Anterior cingulate cortex (tissue), 58 donors: ENCODE data around the gene GAB4.
"Not testable (repeated sequence)": the region's sequence is repeated elsewhere in the genome, so short reads cannot be mapped to it uniquely, and the experiment has no call there.

Experiments
- DNase-seq, 58 donors: peaks; one replicate each; lab custom pipeline; 2025; lab: John Stamatoyannopoulos, UW

GAB4 gene, protein sequence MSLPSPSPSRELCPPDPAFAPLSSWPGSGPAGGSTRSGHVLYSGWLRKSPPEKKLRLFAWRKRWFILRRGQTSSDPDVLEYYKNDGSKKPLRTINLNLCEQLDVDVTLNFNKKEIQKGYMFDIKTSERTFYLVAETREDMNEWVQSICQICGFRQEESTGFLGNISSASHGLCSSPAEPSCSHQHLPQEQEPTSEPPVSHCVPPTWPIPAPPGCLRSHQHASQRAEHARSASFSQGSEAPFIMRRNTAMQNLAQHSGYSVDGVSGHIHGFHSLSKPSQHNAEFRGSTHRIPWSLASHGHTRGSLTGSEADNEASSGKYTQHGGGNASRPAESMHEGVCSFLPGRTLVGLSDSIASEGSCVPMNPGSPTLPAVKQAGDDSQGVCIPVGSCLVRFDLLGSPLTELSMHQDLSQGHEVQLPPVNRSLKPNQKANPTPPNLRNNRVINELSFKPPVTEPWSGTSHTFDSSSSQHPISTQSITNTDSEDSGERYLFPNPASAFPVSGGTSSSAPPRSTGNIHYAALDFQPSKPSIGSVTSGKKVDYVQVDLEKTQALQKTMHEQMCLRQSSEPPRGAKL

GRCh38 chr22:17007852-17008731 lies at the start of gene GAB4:
TSS of gene GAB4 (minus strand) at chr22:17008222. CDS start at chr22:17008114, 108 bp downstream.
- no peak for DNase-seq

- DNase-seq = no peak
Measured at GRCh38 chr22:17056807-17057206, 48.8 kb upstream of the GAB4 start.

DNA sequence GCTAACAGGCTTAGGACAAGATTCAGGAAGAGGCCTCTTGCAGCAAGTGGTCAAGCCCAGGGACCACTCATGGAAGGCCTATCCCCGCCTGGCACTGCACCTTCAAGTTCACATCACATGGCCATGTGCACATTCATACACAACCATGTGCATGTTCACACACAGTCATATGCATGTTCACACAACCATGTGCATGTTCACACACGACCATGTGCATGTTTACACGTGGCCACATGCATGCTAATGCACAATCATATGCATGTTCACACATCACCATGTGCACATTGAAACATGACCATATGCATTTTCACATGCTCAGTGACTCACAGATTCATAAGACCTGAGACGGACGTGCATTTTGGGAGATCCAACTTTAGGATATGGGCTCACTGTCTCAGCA lies 48.0 kb upstream of the GAB4 start:
- no peak for DNase-seq

GRCh38 chr22:17047656-17048055 lies 39.6 kb upstream of the GAB4 start:
- DNase-seq = no peak

- DNase-seq = no peak
Measured at GRCh38 chr22:17046566-17047348, 38.7 kb upstream of the GAB4 start.

- DNase-seq = no peak
Measured at GRCh38 chr22:17043521-17043920, 35.5 kb upstream of the GAB4 start.

DNA sequence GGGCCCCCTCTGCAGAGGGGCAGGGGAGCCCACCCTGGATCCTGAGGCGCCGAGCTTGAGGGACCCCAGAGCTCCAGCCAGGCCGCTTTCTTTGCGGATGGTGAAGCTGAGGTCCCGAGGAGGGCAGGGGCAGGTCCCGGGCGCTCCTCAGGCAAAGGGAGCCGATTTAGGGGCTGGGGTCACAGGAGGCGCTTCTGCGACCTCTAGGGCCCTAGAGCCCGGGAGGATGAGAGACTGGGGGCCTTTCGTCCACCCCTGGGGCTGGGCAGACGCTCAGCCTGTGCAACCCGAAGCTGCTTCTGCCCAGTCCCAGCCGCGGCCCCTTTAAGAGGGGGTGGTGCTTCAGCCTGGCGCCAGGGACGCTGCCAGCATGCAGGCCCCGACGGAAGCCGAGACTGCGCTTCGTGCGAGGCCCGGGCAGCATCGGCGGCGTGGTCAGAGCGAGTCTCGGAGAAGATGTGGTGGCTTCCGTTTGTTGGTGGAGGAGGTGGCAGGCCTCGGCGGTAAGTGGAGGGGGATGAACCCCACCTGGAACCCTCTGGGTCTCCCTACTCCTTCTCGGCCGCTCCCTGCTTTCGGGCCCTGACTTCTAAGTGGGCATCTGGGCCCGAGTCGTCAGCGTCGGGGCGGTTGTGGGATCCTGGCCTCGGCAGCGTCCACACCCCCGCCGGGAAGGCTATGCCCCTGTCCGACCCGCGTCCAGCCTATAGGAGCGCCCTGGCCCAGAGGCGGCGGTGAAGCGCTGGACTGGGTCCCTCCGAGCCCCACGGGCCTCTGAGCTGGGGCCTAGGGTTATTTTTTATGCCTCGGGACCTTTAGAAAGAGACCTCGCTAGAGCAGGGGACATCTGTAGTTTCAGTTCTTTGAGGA lies 29.1 kb upstream of the GAB4 start:
- DNase-seq = peak in 11 of 58 donors; percentile 1 to 46 (median 21)

DNA sequence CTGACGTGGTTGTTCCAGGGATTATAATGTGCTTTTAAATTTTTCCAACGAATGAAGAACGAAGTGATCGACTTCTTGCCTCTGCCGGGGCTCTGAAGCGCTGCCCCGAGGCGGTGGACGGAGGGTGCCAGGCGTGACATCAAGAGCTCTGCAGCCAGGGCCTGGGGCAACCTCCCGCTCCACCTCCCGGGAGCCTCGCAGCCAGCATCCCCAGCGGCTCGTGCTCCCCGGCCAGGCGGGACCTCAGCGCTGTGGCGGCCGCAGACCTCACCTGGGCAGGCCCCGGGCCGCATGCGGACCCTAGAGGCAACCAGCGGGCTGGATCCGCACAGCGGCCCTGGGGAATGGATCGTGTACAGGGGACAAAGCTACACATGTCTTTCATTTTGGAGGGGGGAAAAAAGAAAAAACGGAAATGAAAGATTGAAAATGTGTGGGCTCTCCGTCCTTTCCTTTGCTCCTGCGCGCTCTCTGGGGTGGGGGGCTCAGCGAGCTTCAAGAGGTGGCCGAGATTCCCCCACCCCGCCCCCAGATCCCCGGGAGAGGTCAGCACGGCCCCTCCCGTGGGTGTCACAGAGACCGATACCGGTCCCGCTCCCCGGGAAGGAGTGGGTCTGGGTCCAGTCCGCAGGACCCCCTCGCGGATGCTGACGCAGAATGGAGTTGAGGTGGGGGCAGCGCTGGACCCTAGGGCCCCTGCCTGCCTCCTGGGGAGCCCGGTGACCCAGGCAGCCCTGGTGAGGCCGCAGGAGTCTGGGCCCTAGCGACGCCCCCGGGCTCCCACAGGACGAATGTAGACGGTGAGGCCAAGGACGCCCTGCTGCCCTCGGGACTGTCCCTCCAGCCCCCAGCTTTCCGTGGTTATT lies 28.2 kb upstream of the GAB4 start:
- DNase-seq = peak in 31 of 58 donors; percentile 11 to 63 (median 30)

DNA sequence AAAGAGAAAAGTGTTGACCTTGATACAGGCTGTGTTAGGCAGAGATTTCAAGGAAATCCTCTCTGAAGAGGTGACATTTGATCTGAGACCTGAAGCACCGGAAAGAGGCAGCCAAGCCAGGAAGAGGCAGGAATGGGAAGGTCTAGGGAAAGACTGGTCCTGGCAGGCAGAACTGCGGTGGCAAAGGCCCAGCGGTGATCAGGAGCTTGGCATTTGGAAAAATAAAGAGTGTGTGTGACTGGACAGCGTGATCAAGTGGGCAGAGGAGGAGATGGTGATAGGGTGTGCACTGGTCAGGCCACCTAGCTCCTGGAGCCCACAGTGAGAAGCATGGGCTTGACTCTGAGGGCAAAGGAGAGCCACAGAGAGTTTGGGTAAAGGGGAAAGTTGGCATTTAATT lies 27.2 kb upstream of the GAB4 start:
- peak in 9 of 58 donors; percentile 2 to 27 (median 15) for DNase-seq

DNA sequence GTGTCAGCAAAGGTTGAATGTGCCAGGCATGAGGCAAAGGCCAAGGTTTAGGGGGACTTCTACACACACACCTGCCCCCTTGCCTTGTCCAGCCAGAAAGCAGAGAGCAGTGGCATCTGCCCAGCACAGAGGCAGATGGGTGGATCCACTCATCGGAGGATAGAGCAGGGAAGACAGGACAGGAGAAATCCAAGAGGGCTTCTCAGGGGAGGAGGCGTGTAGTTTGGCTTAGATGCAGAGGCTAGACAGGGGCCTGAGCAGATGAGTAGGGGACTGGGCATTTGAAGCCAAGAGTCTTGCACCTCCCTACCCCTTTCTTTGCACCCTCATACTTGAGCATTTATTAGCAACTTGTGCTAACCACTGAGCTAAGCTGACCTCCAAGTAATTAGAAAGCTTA lies 26.5 kb upstream of the GAB4 start:
- DNase-seq = not testable (repeated sequence)

- peak in 2 of 58 donors; percentile 21 to 24 for DNase-seq
Measured at GRCh38 chr22:17032277-17032676, 24.3 kb upstream of the GAB4 start.

- DNase-seq = not testable (repeated sequence)
Measured at GRCh38 chr22:17024380-17024779, 16.4 kb upstream of the GAB4 start.

DNA sequence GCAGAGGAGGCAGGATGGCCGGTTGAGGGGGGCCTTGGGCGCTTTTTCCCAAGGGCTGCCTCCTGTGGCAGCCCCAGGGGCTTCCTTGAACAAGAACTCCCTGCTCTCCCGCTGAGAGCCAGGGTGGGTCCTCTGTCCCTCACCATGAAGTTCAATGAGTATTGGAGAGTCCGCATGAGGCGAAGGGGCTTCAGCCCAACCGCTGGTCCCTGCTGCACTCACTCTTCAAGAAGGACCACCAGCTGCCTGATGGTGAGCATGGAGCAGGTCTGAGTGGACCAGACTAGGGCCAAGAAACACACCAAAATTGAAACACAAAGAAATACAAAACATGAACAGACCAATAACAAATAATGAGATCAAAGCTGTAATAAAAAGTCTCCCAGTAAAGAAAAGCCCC lies 7.5 kb upstream of the GAB4 start:
- DNase-seq = not testable (repeated sequence)

DNA sequence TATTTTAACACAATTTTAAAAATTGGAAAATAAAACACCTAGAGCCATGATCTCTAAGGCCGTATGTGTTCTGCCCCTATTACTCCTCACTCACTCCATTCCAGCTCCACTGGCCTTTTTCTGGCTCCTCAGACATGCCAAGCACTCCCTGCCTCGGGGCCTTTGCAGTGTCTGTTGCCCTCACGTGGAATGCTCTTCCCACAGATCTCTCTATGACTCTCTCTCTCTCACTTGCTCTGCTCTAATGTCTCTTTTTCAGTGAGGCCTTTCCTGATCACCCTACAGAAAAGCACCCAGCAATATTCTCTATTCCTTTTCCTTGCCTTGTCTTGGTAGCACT lies 6.0 kb upstream of the GAB4 start:
- peak in 1 of 58 donors; percentile 3 for DNase-seq

- DNase-seq = peak in 2 of 58 donors; percentile 34 to 56
Measured at GRCh38 chr22:17013396-17014100, 5.5 kb upstream of the GAB4 start.

- DNase-seq = no peak
Measured at GRCh38 chr22:17012267-17012666, 4.2 kb upstream of the GAB4 start.

DNA sequence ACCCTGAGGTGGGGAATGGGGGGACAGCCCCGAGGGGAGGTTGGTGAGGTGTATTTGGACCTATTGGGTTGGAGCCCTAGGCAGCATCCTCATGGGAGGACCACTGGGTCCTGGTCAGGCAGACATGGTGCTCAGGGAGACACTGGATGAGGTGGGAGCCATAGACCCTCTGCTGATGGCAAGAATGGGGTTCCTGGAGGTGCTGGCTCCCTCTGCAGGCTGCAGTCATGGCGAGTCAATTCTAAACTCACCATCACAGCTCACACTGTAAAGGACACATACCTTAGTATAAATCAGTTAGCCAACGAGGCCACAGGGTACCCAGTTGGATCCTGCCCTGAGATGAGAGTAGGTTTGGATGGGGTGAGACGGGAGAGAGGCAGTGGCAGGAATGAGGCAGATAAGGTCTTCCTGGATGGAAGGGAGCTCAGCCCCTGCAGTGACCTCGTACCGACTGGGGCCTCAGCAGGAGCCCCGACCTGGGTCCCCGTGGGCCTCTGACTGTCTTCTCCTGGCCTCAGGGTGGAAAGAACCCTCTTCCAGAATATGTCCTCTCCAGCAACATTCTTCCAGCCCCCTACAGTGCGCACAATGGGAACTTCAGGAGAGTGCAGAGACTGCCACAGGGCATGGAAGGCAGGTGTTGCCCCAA lies 1.7 kb upstream of the GAB4 start:
- DNase-seq = no peak
